ENCODE measurements around the gene LHFPL3.

LHFPL3 gene

GRCh38 chr7:104535841-104536240 lies 207.4 kb downstream of the LHFPL3 start:
- Histone ChIP-seq H3K36me3 (no peaks in the 10 kb centered on the region), H3K4me1 (no peaks in the 10 kb centered on the region), H3K27me3 (no peaks in the 10 kb centered on the region), H3K27ac (no peak overlapping the region), H3K4me3 (no peak overlapping the region), H3K9me3 (no peaks in the 10 kb centered on the region)
- no peak for DNase-seq
- intact Hi-C loops (cut with DNase I; ENCODE audit: low total_unique reads) = no loop called here
- TF ChIP-seq, protein P1, sequence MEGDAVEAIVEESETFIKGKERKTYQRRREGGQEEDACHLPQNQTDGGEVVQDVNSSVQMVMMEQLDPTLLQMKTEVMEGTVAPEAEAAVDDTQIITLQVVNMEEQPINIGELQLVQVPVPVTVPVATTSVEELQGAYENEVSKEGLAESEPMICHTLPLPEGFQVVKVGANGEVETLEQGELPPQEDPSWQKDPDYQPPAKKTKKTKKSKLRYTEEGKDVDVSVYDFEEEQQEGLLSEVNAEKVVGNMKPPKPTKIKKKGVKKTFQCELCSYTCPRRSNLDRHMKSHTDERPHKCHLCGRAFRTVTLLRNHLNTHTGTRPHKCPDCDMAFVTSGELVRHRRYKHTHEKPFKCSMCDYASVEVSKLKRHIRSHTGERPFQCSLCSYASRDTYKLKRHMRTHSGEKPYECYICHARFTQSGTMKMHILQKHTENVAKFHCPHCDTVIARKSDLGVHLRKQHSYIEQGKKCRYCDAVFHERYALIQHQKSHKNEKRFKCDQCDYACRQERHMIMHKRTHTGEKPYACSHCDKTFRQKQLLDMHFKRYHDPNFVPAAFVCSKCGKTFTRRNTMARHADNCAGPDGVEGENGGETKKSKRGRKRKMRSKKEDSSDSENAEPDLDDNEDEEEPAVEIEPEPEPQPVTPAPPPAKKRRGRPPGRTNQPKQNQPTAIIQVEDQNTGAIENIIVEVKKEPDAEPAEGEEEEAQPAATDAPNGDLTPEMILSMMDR (IDR thresholded peaks at IDR 0.05) = no peak

GRCh38 chr7:104536956-104537355 lies 208.6 kb downstream of the LHFPL3 start:
- no peaks in the 10 kb centered on the region for H3K4me1 ChIP-seq
- no peaks in the 10 kb centered on the region for H3K9me3 ChIP-seq
- no peak for DNase-seq
- TF ChIP-seq, protein P1 (IDR thresholded peaks at IDR 0.05) = no peak
- H3K27ac ChIP-seq = no peak overlapping the region
- intact Hi-C loops (cut with DNase I; ENCODE audit: low total_unique reads) = no loop called here
- no peaks in the 10 kb centered on the region for H3K27me3 ChIP-seq
- no peaks in the 10 kb centered on the region for H3K36me3 ChIP-seq
- H3K4me3 ChIP-seq = no peak overlapping the region

- H3K9me3 ChIP-seq = no peaks in the 10 kb centered on the region
- intact Hi-C loops (cut with DNase I; ENCODE audit: low total_unique reads) = no loop called here
Measured at GRCh38 chr7:104538152-104538551, 209.7 kb downstream of the LHFPL3 start.

DNA sequence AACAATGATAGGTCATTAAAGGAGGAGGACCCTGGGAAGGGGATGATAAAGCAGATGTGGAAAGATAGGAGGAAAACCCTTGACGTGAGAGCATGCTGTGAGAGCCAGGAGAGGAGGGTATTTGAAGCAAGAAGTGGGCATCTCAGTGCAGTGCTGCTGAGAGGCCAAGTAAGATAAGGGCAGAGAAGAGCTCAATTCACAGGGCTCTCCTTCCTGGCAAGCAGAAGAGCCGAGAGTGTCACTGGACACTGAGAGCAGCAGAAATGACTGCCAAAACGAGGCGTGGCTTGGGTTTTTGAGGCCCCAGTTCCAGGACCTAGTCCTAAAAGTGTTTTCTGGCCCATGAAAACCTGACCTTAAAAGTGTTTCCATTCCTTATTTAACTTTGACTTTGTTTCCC lies 213.5 kb downstream of the LHFPL3 start:
- H3K4me3 ChIP-seq = no peak overlapping the region
- no peaks in the 10 kb centered on the region for H3K4me1 ChIP-seq
- TF ChIP-seq, protein P1 (IDR thresholded peaks at IDR 0.05) = no peak
- H3K27ac ChIP-seq = no peak overlapping the region
- intact Hi-C loops (cut with DNase I; ENCODE audit: low total_unique reads) = no loop called here
- H3K36me3 ChIP-seq = no peaks in the 10 kb centered on the region
- H3K9me3 ChIP-seq = no peaks in the 10 kb centered on the region
- H3K27me3 ChIP-seq = no peaks in the 10 kb centered on the region
- no peak for DNase-seq

More at GRCh38 chr7:104538152-104538551, 209.7 kb downstream of the LHFPL3 start:
- no peak overlapping the region for H3K4me3 ChIP-seq
- no peaks in the 10 kb centered on the region for H3K36me3 ChIP-seq
- no peaks in the 10 kb centered on the region for H3K27me3 ChIP-seq
- H3K4me1 ChIP-seq = no peaks in the 10 kb centered on the region
- no peak overlapping the region for H3K27ac ChIP-seq
- TF ChIP-seq, protein P1 (IDR thresholded peaks at IDR 0.05) = no peak
- DNase-seq = no peak

DNA sequence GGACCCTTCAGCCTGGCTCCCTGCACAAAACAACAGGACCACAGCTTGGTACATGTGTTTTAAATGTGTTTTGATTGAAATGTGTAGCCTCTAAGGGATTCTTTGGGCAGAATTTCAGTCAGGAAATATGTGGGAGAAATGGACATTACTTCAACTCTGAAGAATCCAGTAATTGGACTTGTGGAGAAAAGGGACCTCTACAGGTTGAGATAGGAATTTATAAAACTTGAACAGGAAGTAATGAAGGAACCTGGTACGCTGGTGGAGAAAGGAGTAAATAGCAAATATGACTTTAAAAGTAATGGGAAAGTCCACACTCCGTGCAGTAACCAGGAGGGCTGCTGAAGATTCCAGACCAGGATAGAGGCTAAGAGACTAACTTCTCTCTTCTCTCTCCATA lies 220.5 kb downstream of the LHFPL3 start:
- Histone ChIP-seq H3K27ac (no peak overlapping the region), H3K36me3 (no peaks in the 10 kb centered on the region), H3K4me3 (no peak overlapping the region), H3K27me3 (no peaks in the 10 kb centered on the region), H3K4me1 (no peaks in the 10 kb centered on the region), H3K9me3 (no peaks in the 10 kb centered on the region)
- TF ChIP-seq, protein P1 (IDR thresholded peaks at IDR 0.05) = no peak
- intact Hi-C loops (cut with DNase I; ENCODE audit: low total_unique reads) = no loop called here
- DNase-seq = no peak

- Histone ChIP-seq H3K4me3 (no peak overlapping the region), H3K9me3 (no peaks in the 10 kb centered on the region), H3K27ac (no peak overlapping the region), H3K36me3 (no peaks in the 10 kb centered on the region), H3K27me3 (no peaks in the 10 kb centered on the region), H3K4me1 (no peaks in the 10 kb centered on the region)
- intact Hi-C loops (cut with DNase I; ENCODE audit: low total_unique reads) = no loop called here
- no peak for DNase-seq
- TF ChIP-seq, protein P1 (IDR thresholded peaks at IDR 0.05) = no peak
Measured at GRCh38 chr7:104550362-104550761, 222.0 kb downstream of the LHFPL3 start.

Data from tibial artery (tissue), 4 donors.